ENCODE data around the gene MCM10.

MCM10 gene

GRCh38 chr10:13161857-13162271, 506 bp downstream of the MCM10 start:
- no peak for DNase-seq (ENCODE audit: low read depth)

DNA sequence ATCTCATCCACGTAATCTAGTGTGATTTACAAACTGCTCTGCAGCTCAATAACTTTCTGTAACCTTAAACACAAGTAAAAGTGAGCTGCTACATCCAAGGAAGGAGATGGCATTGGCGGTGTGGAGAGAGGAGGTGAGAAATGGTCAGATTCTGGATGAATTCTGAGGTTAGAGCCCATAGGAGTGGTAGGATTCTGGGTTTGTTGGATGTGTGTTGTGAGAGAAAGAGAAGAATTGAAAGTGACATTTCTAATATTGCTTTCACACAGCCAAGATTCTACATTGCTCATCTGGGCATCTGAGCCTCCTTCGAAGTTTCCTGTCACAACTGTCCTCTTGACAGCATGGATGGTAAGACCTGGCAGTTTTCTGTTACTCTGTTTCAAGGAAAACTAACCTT, 2.5 kb downstream of the MCM10 start:
- no peak overlapping the region for H3K4me3 ChIP-seq (ENCODE audit: control insufficient read depth, low read depth, low read length)
- no peak for DNase-seq (ENCODE audit: low read depth)
- TF ChIP-seq, protein P1, sequence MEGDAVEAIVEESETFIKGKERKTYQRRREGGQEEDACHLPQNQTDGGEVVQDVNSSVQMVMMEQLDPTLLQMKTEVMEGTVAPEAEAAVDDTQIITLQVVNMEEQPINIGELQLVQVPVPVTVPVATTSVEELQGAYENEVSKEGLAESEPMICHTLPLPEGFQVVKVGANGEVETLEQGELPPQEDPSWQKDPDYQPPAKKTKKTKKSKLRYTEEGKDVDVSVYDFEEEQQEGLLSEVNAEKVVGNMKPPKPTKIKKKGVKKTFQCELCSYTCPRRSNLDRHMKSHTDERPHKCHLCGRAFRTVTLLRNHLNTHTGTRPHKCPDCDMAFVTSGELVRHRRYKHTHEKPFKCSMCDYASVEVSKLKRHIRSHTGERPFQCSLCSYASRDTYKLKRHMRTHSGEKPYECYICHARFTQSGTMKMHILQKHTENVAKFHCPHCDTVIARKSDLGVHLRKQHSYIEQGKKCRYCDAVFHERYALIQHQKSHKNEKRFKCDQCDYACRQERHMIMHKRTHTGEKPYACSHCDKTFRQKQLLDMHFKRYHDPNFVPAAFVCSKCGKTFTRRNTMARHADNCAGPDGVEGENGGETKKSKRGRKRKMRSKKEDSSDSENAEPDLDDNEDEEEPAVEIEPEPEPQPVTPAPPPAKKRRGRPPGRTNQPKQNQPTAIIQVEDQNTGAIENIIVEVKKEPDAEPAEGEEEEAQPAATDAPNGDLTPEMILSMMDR (conservative IDR thresholded peaks at IDR 0.05; ENCODE audit: control insufficient read depth, insufficient read depth, low read depth, low read length) = no peak

More at GRCh38 chr10:13161857-13162271, 506 bp downstream of the MCM10 start:
- TF ChIP-seq, protein P1 (conservative IDR thresholded peaks at IDR 0.05; ENCODE audit: control insufficient read depth, insufficient read depth, low read depth, low read length) = no peak
- peak overlapping the region; percentile 79 for H3K4me3 ChIP-seq (ENCODE audit: control insufficient read depth, low read depth, low read length)

GRCh38 chr10:13165177-13165576, 3.8 kb downstream of the MCM10 start:
- no peak overlapping the region for H3K4me3 ChIP-seq (ENCODE audit: control insufficient read depth, low read depth, low read length)
- DNase-seq (ENCODE audit: low read depth) = no peak
- TF ChIP-seq, protein P1 (conservative IDR thresholded peaks at IDR 0.05; ENCODE audit: control insufficient read depth, insufficient read depth, low read depth, low read length) = no peak

- no peak overlapping the region for H3K4me3 ChIP-seq (ENCODE audit: control insufficient read depth, low read depth, low read length)
- DNase-seq (ENCODE audit: low read depth) = no peak
- TF ChIP-seq, protein P1 (conservative IDR thresholded peaks at IDR 0.05; ENCODE audit: control insufficient read depth, insufficient read depth, low read depth, low read length) = no peak
Measured at GRCh38 chr10:13167568-13167967, 6.2 kb downstream of the MCM10 start.

DNA sequence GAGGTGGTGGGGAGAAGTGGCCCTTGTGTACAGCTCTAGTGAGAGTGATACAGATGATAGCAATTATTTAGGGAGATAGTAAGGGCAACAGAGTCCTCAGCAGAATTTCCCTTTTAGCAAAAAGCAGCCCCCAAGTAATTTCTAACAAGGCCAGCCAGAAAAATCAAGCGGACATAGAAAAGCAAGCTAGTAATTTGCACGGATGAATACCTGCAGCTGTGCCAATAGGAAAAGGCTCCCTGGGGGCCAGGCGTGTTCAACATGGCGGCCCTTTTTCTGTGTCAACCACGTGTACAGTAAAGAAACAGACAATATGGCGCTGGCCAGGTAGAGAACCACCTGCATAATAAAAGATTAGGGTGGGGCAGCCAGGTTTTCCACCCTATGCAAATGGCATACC, 7.4 kb downstream of the MCM10 start:
- TF ChIP-seq, protein P1 (conservative IDR thresholded peaks at IDR 0.05; ENCODE audit: control insufficient read depth, insufficient read depth, low read depth, low read length) = no peak
- DNase-seq (ENCODE audit: low read depth) = no peak
- H3K4me3 ChIP-seq (ENCODE audit: control insufficient read depth, low read depth, low read length) = no peak overlapping the region

- no peak for DNase-seq (ENCODE audit: low read depth)
- TF ChIP-seq, protein P1 (conservative IDR thresholded peaks at IDR 0.05; ENCODE audit: control insufficient read depth, insufficient read depth, low read depth, low read length) = no peak
- no peak overlapping the region for H3K4me3 ChIP-seq (ENCODE audit: control insufficient read depth, low read depth, low read length)
Measured at GRCh38 chr10:13173616-13174015, 12.3 kb downstream of the MCM10 start.

- no peak overlapping the region for H3K4me3 ChIP-seq (ENCODE audit: control insufficient read depth, low read depth, low read length)
- no peak for DNase-seq (ENCODE audit: low read depth)
- TF ChIP-seq, protein P1 (conservative IDR thresholded peaks at IDR 0.05; ENCODE audit: control insufficient read depth, insufficient read depth, low read depth, low read length) = no peak
Measured at GRCh38 chr10:13180788-13181187, 19.4 kb downstream of the MCM10 start.
